Vagina (tissue), 2 donors: ENCODE data around the gene ATP2C2. TPM values are rescaled to one million over a fixed set of nuclear protein-coding genes. Genes with fewer than 3 reads are reported as not detected.
"Not testable (repeated sequence)": the region's sequence is repeated elsewhere in the genome, so short reads cannot be mapped to it uniquely, and the experiment has no call there.

Source experiments
- DNase-seq, 2 donors: peaks; one replicate each; pipeline ENCODE4 v3.0.0-alpha.2; 2017; ENCODE audit errors: extremely low spot score in 2 of 2
- H3K27ac ChIP-seq: fragments of 200-600 bp; sonication (generic); one replicate; pipeline ENCODE4 v1.5.1; 2019
- H3K27me3 ChIP-seq: fragments of 200-600 bp; sonication (generic); one replicate; pipeline ENCODE4 v1.5.1; 2019
- H3K36me3 ChIP-seq, 2 donors: fragments of 200-600 bp; sonication (generic); one replicate each; pipeline ENCODE4 v1.5.1; 2017 to 2019
- H3K4me1 ChIP-seq: fragments of 200-600 bp; sonication (generic); one replicate; pipeline ENCODE4 v1.5.1; 2019
- H3K4me3 ChIP-seq, 2 donors: fragments of 200-600 bp; sonication (generic); 1 replicate in 1 of 2; 2 replicates in 1 of 2; pipeline ENCODE4 v1.5.1; 2016 to 2019
- H3K9me3 ChIP-seq: fragments of 200-600 bp; sonication (generic); one replicate; pipeline ENCODE4 v1.5.1; 2019
- POLR2A ChIP-seq, 2 donors: fragments of 450-650 bp; IDR thresholded peaks; one replicate each; pipeline ENCODE4 v1.6.1; 2017; ENCODE audit warnings: antibody characterized with exemption in 2 of 2, mild to moderate bottlenecking in 2 of 2, moderate library complexity in 2 of 2
- POLR2AphosphoS5 ChIP-seq, 2 donors: sonication (generic); formaldehyde crosslinking; IDR thresholded peaks; one replicate each; pipeline ENCODE4 v1.9.0; 2017; ENCODE audit warnings: antibody characterized with exemption in 2 of 2, mild to moderate bottlenecking in 2 of 2, low read depth in 1 of 2; ENCODE audit not compliant: insufficient read depth in 1 of 2
- intact Hi-C: fragments of 100-400 bp; cut with DNase I; formaldehyde crosslinking; loops from one replicate; pipeline ENCODE4 v1.15.1; 2023
- total RNA-seq: library from RNA; depleted of rRNA; stranded (reverse); fragments of >200 nt; gene quantifications from one replicate; pipeline ENCODE4 v1.2.3, GENCODE V29; 2016
- TF ChIP-seq, protein P1 (sequence below), 3 experiments: fragments of 450-650 bp in 2 of 3; fragments of 200-600 bp in 1 of 3; sonication (generic) in 1 of 3; IDR thresholded peaks; one replicate each; pipeline ENCODE4 v1.5.1; 2017 to 2019; ENCODE audit warnings: antibody characterized with exemption in 3 of 3, mild to moderate bottlenecking in 2 of 3, moderate library complexity in 2 of 3

The ATP2C2 gene
- total RNA-seq, 1 donor from 2014 or later = 35.1 TPM

DNA sequence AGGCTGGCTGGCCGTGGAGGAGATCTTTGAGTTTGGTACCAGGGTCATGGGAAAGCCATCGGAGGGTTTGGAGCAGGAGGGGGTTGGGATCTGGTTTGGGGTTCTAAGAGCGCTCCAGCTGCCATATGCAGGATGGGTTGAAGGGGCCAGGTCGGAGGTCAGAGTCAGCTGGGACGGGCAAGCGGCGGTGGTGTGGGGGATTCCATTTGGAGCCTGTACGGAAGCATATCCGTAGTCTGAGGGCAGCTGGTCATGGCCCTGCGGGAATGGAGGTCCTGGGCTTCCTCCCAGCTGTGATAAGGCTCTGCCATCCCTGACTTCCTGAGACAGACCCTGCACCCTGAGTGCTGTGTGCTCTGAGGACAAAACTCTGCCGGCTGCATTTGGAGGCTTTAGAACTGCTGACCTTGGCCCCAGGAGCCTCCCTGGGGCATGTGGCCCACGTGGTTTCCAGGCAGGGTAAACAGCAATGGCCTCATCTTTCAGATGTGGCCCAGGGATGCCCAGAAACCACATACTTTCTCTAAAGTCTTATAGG lies 46.5 kb downstream of the ATP2C2 start:
- no peak for DNase-seq
- no peaks in the 10 kb centered on the region for H3K36me3 ChIP-seq
- no peak overlapping the region for H3K4me3 ChIP-seq
- H3K27me3 ChIP-seq = no peaks in the 10 kb centered on the region
- TF ChIP-seq POLR2A (IDR thresholded peaks at IDR 0.05) (no peak), POLR2AphosphoS5 (IDR thresholded peaks at IDR 0.05; ENCODE audit: insufficient read depth in 1 of 2, low read depth in 1 of 2) (no peak)
- TF ChIP-seq, protein P1, sequence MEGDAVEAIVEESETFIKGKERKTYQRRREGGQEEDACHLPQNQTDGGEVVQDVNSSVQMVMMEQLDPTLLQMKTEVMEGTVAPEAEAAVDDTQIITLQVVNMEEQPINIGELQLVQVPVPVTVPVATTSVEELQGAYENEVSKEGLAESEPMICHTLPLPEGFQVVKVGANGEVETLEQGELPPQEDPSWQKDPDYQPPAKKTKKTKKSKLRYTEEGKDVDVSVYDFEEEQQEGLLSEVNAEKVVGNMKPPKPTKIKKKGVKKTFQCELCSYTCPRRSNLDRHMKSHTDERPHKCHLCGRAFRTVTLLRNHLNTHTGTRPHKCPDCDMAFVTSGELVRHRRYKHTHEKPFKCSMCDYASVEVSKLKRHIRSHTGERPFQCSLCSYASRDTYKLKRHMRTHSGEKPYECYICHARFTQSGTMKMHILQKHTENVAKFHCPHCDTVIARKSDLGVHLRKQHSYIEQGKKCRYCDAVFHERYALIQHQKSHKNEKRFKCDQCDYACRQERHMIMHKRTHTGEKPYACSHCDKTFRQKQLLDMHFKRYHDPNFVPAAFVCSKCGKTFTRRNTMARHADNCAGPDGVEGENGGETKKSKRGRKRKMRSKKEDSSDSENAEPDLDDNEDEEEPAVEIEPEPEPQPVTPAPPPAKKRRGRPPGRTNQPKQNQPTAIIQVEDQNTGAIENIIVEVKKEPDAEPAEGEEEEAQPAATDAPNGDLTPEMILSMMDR (IDR thresholded peaks at IDR 0.05) = no peak
- no peaks in the 10 kb centered on the region for H3K9me3 ChIP-seq
- no peak overlapping the region for H3K27ac ChIP-seq
- intact Hi-C loops = no loop called here
- no peaks in the 10 kb centered on the region for H3K4me1 ChIP-seq

- intact Hi-C loops = no loop called here
- no peak for DNase-seq
- Histone ChIP-seq H3K36me3 (no peaks in the 10 kb centered on the region), H3K27me3 (no peaks in the 10 kb centered on the region), H3K4me3 (no peak overlapping the region), H3K27ac (no peak overlapping the region), H3K9me3 (no peaks in the 10 kb centered on the region), H3K4me1 (no peaks in the 10 kb centered on the region)
- no peak for TF ChIP-seq POLR2AphosphoS5 (IDR thresholded peaks at IDR 0.05; ENCODE audit: insufficient read depth in 1 of 2, low read depth in 1 of 2)
- TF ChIP-seq, protein P1 (IDR thresholded peaks at IDR 0.05) = no peak
- TF ChIP-seq POLR2A (IDR thresholded peaks at IDR 0.05) = no peak
Observed at GRCh38 chr16:84416407-84417321, 48.3 kb downstream of the ATP2C2 start.

DNA sequence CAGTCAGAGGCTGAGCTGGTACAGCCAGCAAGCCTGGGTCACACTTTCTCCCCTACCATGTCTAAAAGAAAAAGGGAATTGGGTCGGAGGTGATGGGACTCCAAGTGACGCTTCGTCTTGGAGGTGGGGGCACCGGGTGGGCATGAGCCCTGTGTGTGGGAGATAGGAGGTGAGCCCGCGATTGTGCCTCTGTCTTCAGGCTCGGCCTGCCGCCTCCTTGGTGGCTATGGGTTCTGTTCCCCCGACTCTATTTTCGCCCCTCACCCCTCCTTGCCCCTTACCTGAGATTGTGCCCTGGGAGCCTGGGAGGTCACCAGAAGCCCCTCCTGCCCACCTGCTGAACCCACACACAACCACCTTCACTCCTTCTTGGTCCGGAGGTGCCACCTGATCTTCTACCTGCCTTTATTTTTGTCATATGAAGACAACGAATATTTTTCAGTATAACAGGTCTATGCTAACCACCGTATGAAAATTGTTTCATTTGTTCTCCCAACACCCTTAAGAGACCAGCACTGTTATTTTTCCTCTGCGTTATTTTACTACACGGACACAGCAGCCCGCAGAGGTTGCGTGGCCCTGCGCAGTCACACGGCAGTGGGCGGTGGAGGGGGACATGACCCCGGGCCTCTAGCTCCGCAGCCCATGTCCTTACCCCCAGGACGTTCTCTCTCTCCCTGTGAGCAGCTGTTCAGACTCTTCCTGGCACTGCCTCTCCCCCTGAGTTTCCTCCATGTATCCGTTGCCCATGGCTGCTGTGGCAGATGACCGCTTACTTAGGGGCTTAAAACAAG lies 49.9 kb downstream of the ATP2C2 start:
- intact Hi-C loops = no loop called here
- no peaks in the 10 kb centered on the region for H3K4me1 ChIP-seq
- no peaks in the 10 kb centered on the region for H3K27me3 ChIP-seq
- no peaks in the 10 kb centered on the region for H3K9me3 ChIP-seq
- H3K36me3 ChIP-seq = no peaks in the 10 kb centered on the region
- no peak overlapping the region for H3K27ac ChIP-seq
- TF ChIP-seq, protein P1 (IDR thresholded peaks at IDR 0.05) = no peak
- TF ChIP-seq POLR2AphosphoS5 (IDR thresholded peaks at IDR 0.05; ENCODE audit: insufficient read depth in 1 of 2, low read depth in 1 of 2) = no peak
- TF ChIP-seq POLR2A (IDR thresholded peaks at IDR 0.05) = no peak
- no peak for DNase-seq
- H3K4me3 ChIP-seq = no peak overlapping the region

GRCh38 chr16:84419730-84420129 lies 51.4 kb downstream of the ATP2C2 start:
- Histone ChIP-seq H3K4me3 (no peak overlapping the region), H3K4me1 (no peaks in the 10 kb centered on the region), H3K27me3 (no peaks in the 10 kb centered on the region), H3K36me3 (no peaks in the 10 kb centered on the region), H3K9me3 (no peaks in the 10 kb centered on the region), H3K27ac (no peak overlapping the region)
- TF ChIP-seq POLR2AphosphoS5 (IDR thresholded peaks at IDR 0.05; ENCODE audit: insufficient read depth in 1 of 2, low read depth in 1 of 2) (no peak), POLR2A (IDR thresholded peaks at IDR 0.05) (no peak)
- TF ChIP-seq, protein P1 (IDR thresholded peaks at IDR 0.05) = no peak
- DNase-seq = no peak
- intact Hi-C loops = no loop called here

GRCh38 chr16:84420556-84420955 lies 52.2 kb downstream of the ATP2C2 start:
- DNase-seq, H3K36me3 ChIP-seq, H3K4me3 ChIP-seq, H3K9me3 ChIP-seq, H3K4me1 ChIP-seq, H3K27ac ChIP-seq, intact Hi-C loops, H3K27me3 ChIP-seq: not testable (repeated sequence)
